Retina (tissue), 1 donor: ENCODE data around the gene ZNF468.
"Not testable (repeated sequence)": the region's sequence is repeated elsewhere in the genome, so short reads cannot be mapped to it uniquely, and the experiment has no call there.

Experiments
- DNase-seq: peaks from one replicate; pipeline ENCODE4 v3.0.0-alpha.2; 2016

Gene ZNF468

GRCh38 chr19:52857378-52858191 is at the start of gene ZNF468:
TSS of gene ZNF468 (minus strand) at chr19:52857619. CDS start at chr19:52854272, 3,347 bp downstream.
- peak; percentile 80 for DNase-seq

GRCh38 chr19:52904052-52904780 is 46.8 kb upstream of the ZNF468 start:
- not testable (repeated sequence) for DNase-seq

DNA sequence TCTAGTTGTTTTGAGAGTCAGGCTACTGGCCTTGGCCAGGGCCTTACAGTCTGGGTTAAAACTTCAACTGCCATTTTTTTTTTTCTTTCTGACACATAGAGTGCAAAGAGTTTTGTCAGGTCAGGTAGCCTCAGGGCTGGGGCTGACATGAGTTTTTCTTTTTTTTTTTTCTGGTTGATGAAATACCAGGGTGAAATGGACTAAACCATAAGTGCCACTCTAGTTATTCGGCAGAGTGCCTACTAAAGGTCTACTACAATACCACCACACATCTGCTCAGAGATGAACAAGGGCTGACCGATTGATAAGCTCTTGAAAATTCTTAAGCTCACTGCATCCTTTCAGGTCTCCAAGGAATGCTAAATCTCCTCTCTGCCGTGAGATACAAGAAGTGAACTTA is 44.4 kb upstream of the ZNF468 start:
- DNase-seq: no peak

- not testable (repeated sequence) for DNase-seq
Observed at GRCh38 chr19:52898596-52898995, 41.2 kb upstream of the ZNF468 start.

DNA sequence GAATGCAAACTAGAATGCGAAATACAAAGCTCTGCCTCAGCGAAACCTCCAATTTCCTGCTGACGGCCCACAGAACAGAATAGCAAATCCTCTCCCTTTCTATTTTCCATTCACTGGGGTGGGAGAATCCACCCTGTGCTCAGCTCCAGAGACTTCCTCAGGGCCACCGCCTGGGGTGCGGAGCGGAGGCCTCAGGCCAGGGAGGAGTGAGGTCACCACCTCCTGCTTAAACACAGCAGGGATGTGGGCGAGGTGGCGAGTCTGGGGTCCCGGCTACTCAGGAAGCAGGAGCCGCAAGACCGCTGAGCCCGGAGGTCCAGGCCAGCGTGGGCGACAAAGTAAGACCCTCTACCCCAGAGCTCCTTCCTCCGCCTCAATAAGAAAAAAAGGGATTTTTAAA is 40.7 kb upstream of the ZNF468 start:
- DNase-seq: no peak

DNA sequence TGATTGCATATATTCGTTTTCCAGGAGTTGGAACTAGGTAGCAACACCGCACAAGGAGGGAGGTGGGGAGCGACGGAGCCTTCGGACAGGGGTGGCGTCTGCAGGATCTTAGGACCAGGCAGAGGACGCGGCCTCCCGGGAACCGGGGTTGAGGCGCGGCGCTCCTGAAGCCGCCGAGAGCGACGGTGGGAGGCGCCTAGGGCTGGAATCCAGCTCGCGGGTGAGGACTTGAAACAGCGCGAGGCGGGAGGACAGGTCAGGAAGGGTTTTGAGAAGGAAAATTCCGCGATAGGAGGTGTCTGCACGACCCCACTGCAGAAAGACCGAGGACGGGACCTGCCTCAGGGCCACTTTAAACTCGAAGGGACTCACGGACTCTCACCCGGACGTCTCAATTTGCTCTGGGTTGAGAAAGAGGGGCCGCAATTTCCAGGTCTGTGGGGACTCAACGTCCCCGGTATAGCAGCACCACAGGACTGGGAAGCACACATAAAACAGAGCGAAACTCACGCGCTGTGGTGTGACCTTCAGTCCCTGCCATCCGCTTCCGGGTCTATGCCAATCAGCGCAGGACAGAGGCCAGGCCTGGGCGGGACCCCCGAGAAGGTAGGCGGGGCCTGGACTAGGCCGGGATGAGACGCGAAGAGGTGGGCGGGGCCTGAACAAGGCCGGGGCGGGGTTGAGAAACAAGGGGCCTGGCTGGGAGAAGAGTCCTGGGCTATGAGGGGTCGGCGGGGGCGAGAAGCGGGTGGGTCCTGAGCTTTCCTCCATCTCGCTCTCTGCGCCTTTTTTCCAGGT is 39.9 kb upstream of the ZNF468 start, which contains the start of gene ZNF320:
TSS of gene ZNF320 (minus strand) at position 498 of the 798 bp plus-strand sequence. CDS start 7,380 bp downstream, outside the sequence.
- peak; percentile 92 for DNase-seq

GRCh38 chr19:52896431-52897137 is 39.2 kb upstream of the ZNF468 start:
- no peak for DNase-seq

DNA sequence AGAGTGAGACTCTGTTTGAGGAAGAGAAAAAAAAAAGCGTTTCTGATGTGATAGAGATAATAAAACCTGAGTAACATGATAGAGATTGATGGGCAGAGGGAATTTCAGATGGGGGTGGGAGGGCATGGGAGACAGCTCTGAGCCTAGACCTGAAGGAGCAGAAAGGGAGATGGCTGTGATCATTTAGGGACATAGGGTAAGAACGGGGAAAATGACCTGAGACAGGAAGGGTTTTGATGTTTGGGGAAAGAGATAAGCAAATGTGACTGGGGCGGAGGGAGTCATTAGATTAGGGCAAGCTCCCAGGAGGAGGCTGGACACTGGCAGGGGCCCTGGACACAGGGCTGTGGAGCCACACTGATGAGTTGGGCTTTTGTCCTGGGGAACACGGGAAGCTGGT is 33.9 kb upstream of the ZNF468 start:
- DNase-seq: no peak

DNA sequence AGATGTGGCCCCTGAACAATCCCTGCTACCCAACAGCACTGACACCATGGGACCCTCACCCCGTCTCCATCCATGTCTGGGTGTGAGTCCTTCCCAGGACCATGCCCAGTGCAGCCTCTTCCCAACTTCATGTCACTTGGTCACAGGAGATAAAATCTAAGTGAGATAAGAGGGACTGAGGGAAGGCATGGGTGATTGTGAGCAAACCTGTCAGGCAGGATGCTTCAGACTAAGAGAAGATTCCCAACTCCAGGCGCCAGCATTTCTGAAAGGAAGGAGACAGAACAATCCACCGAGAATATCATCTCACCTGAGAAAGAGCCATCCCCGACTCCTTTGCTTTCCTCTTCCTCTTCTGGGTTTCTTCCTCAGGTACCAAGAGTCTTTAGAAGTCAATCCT is 32.5 kb upstream of the ZNF468 start:
- no peak for DNase-seq

GRCh38 chr19:52889076-52889475 is 31.7 kb upstream of the ZNF468 start:
- no peak for DNase-seq

- no peak for DNase-seq
Observed at GRCh38 chr19:52880895-52881389, 23.5 kb upstream of the ZNF468 start.

GRCh38 chr19:52872996-52873395 is 15.6 kb upstream of the ZNF468 start:
- not testable (repeated sequence) for DNase-seq

DNA sequence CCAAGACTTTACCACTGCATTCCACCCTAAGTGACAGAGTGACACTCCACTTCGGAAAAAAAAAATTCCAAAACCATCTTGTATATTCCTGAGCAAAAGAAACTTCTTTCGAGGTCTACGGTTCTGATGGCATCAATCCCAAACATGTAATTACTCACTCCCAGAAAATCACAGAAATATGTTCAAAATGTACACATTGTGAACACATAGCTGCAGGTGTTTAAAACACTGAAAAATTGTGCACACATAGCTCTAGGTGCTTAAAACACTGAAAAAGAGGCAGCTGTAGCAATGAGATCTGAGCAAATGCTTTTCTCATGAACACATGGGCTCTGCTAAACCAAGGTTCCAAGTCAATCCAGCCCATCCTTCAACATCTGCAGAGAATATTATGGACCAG is 14.0 kb upstream of the ZNF468 start:
- DNase-seq: no peak

DNA sequence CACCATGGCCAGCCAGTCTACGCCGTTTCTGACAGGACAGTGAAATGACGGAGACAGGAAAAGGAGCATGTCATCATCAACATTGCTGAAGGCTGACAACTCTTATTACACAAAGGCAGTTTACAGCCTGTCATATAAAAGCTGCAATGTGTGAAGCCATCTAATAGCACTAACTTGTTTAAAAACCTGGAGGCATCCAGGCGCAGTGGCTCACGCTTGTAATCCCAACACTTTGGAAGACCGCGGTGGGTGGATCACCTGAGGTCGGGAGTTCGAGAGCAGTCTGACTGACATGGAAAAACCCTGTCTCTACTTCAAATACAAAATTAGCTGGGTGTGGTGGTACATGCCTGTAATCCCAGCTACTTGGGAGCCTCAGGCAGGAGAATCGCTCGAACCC is 10.6 kb upstream of the ZNF468 start:
- not testable (repeated sequence) for DNase-seq

- peak; percentile 29 for DNase-seq
Observed at GRCh38 chr19:52856540-52857377, 660 bp downstream of the ZNF468 start.

GRCh38 chr19:52847352-52847751 is 10.1 kb downstream of the ZNF468 start:
- not testable (repeated sequence) for DNase-seq

GRCh38 chr19:52840825-52841465 is 16.5 kb downstream of the ZNF468 start:
- DNase-seq: not testable (repeated sequence)

- DNase-seq: not testable (repeated sequence)
Observed at GRCh38 chr19:52834289-52834688, 23.1 kb downstream of the ZNF468 start.

DNA sequence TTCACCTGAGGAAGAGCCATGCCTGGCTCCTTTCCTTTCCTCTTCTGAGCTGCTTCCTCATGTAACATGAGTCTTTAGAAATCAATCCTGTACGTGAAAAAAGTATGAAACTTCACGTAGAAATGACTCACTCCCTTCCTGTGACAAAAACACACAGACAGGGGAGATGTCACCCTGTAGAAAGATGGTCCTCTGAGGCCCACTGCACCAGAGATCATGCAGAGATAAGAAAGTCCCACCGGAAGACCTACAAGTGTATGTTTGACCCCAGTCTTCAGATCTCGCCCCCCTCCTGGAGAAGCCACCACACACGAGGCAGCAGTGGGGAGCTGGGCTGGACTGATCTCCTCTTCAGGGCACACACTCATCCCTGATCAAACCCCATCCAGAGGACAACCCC is 23.9 kb downstream of the ZNF468 start:
- DNase-seq: not testable (repeated sequence)

- DNase-seq: not testable (repeated sequence)
Observed at GRCh38 chr19:52829866-52830265, 27.6 kb downstream of the ZNF468 start.

DNA sequence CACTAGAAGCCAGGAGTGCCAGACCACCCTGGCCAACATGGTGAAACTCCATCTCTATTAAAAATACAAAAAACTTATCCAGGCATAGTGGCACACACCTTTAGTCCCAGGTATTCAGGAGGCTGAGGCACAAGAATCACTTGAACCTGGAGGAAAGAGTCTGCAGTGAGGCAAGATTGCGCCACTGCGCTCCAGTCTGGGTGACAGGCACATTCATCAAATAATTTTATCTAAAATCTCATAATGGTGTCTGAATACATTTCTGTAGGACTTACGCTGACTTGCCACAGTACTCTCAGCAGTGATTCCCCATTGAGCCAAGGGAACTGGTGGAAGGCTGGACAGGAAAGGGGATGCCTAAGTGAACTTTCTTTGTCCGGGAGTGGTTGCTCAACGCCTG is 31.7 kb downstream of the ZNF468 start:
- no peak for DNase-seq
